ENCODE data around the gene SPTLC3.

DNA sequence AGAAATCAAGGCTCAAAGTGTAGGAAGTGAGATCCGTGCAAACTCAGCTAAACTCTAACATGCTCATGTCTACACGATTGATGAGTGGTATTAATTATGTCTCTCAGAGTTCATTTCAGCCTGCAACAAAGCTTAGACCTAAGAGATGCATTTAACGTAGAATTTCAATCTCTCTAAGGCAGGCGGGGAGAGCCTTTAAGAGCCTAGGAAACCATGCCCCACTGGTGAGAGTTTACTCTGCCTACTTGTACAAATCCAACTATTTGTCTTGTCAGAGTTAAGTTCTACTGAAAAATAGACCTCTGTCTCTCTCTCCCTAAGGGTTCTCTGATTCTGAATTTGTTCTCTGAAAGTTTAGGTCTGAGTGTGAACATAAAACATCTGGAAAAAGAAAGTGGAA, 100.9 kb downstream of the SPTLC3 start:
- TF ChIP-seq, protein P1, sequence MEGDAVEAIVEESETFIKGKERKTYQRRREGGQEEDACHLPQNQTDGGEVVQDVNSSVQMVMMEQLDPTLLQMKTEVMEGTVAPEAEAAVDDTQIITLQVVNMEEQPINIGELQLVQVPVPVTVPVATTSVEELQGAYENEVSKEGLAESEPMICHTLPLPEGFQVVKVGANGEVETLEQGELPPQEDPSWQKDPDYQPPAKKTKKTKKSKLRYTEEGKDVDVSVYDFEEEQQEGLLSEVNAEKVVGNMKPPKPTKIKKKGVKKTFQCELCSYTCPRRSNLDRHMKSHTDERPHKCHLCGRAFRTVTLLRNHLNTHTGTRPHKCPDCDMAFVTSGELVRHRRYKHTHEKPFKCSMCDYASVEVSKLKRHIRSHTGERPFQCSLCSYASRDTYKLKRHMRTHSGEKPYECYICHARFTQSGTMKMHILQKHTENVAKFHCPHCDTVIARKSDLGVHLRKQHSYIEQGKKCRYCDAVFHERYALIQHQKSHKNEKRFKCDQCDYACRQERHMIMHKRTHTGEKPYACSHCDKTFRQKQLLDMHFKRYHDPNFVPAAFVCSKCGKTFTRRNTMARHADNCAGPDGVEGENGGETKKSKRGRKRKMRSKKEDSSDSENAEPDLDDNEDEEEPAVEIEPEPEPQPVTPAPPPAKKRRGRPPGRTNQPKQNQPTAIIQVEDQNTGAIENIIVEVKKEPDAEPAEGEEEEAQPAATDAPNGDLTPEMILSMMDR (IDR thresholded peaks at IDR 0.05), result no peak
- TF ChIP-seq POLR2A (IDR thresholded peaks at IDR 0.05), result no peak

All from adrenal gland (tissue), 5 donors.